ENCODE measurements around the gene PDE4A. TPM values are rescaled to one million over a fixed set of nuclear protein-coding genes. Genes with fewer than 3 reads are reported as not detected.

PDE4A gene
- total and polyA plus RNA-seq, 2 experiments from 2014 or later, result 5.2 to 5.4 TPM

DNA sequence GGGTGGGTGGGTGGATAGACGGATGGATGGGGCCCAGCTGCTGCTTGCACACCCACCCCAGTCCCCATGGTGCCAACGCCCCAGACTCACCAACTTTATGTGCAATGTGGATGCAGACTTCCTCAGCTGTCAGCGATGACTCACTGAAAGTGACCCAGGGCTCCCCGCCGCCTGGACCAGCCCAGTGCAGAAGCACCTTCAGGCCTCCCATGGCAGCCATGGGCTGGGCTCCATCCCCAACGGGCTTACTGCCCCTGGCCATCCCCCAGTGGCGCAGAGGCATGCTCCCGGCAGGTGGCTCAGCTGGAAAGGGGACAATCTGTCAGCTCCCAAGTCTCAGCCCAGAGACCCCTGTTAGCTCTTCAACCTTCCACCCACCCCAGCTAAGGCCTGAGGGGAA lies 42.2 kb upstream of the PDE4A start:
- no peak overlapping the region for H3K27ac ChIP-seq (ENCODE audit: low read depth)
- Mint-ChIP-seq H3K27ac (no peak overlapping the region), H3K4me1 (peaks cover 4% of the 10 kb centered on the region; the same call in 2 of the 3 replicates), H3K27me3 (ENCODE audit: insufficient read depth, low read depth, poor library complexity) (peaks cover 6% of the 10 kb centered on the region), H3K36me3 (ENCODE audit: low read depth) (peaks cover 18% of the 10 kb centered on the region), H3K4me3 (no peak overlapping the region; the same call in 2 of the 3 replicates), H3K9me3 (no peaks in the 10 kb centered on the region)
- H3K4me2 ChIP-seq, result no peak overlapping the region
- ATAC-seq (no peak), DNase-seq (ENCODE audit: low spot score) (no peak)
- no peaks in the 10 kb centered on the region for H3K36me3 ChIP-seq (ENCODE audit: insufficient read depth)
- H3K9me2 ChIP-seq (ENCODE audit: insufficient read depth), result no peaks in the 10 kb centered on the region
- no peak overlapping the region for H3K4me3 ChIP-seq
- H3K27me3 ChIP-seq (ENCODE audit: insufficient read depth), result no peaks in the 10 kb centered on the region
- H4K20me1 ChIP-seq (replicated peaks; ENCODE audit: insufficient read depth), result no peaks in the 10 kb centered on the region; the same call in 1 of the 2 replicates
- 0 out of 2 replicates have a peak, but pooled peaks cover 3% of the 10 kb centered on the region for H3F3A ChIP-seq (replicated peaks; ENCODE audit: low read depth)
- H2AFZ ChIP-seq, result no peak overlapping the region
- peaks cover 7% of the 10 kb centered on the region for H3K4me1 ChIP-seq (ENCODE audit: insufficient read depth)
- TF ChIP-seq, protein P1, sequence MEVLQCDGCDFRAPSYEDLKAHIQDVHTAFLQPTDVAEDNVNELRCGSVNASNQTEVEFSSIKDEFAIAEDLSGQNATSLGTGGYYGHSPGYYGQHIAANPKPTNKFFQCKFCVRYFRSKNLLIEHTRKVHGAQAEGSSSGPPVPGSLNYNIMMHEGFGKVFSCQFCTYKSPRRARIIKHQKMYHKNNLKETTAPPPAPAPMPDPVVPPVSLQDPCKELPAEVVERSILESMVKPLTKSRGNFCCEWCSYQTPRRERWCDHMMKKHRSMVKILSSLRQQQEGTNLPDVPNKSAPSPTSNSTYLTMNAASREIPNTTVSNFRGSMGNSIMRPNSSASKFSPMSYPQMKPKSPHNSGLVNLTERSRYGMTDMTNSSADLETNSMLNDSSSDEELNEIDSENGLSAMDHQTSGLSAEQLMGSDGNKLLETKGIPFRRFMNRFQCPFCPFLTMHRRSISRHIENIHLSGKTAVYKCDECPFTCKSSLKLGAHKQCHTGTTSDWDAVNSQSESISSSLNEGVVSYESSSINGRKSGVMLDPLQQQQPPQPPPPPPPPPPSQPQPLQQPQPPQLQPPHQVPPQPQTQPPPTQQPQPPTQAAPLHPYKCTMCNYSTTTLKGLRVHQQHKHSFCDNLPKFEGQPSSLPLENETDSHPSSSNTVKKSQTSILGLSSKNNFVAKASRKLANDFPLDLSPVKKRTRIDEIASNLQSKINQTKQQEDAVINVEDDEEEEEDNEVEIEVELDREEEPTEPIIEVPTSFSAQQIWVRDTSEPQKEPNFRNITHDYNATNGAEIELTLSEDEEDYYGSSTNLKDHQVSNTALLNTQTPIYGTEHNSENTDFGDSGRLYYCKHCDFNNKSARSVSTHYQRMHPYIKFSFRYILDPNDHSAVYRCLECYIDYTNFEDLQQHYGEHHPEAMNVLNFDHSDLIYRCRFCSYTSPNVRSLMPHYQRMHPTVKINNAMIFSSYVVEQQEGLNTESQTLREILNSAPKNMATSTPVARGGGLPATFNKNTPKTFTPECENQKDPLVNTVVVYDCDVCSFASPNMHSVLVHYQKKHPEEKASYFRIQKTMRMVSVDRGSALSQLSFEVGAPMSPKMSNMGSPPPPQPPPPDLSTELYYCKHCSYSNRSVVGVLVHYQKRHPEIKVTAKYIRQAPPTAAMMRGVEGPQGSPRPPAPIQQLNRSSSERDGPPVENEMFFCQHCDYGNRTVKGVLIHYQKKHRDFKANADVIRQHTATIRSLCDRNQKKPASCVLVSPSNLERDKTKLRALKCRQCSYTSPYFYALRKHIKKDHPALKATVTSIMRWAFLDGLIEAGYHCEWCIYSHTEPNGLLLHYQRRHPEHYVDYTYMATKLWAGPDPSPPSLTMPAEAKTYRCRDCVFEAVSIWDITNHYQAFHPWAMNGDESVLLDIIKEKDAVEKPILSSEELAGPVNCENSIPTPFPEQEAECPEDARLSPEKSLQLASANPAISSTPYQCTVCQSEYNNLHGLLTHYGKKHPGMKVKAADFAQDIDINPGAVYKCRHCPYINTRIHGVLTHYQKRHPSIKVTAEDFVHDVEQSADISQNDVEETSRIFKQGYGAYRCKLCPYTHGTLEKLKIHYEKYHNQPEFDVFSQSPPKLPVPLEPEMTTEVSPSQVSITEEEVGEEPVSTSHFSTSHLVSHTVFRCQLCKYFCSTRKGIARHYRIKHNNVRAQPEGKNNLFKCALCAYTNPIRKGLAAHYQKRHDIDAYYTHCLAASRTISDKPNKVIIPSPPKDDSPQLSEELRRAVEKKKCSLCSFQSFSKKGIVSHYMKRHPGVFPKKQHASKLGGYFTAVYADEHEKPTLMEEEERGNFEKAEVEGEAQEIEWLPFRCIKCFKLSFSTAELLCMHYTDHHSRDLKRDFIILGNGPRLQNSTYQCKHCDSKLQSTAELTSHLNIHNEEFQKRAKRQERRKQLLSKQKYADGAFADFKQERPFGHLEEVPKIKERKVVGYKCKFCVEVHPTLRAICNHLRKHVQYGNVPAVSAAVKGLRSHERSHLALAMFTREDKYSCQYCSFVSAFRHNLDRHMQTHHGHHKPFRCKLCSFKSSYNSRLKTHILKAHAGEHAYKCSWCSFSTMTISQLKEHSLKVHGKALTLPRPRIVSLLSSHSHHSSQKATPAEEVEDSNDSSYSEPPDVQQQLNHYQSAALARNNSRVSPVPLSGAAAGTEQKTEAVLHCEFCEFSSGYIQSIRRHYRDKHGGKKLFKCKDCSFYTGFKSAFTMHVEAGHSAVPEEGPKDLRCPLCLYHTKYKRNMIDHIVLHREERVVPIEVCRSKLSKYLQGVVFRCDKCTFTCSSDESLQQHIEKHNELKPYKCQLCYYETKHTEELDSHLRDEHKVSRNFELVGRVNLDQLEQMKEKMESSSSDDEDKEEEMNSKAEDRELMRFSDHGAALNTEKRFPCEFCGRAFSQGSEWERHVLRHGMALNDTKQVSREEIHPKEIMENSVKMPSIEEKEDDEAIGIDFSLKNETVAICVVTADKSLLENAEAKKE (CRISPR knock-in tag; IDR thresholded peaks at IDR 0.05), result no peak
- TF ChIP-seq EZH2 (IDR thresholded peaks at IDR 0.05; ENCODE audit: low read depth, unreplicated experiment) (no peak), EZH2phosphoT487 (IDR thresholded peaks at IDR 0.05; ENCODE audit: unreplicated experiment) (no peak), ZNF114 (CRISPR knock-in tag; IDR thresholded peaks at IDR 0.05) (no peak), CREB1 (CRISPR knock-in tag; IDR thresholded peaks at IDR 0.05; ENCODE audit: low read depth) (no peak), NANOG (IDR thresholded peaks at IDR 0.05; ENCODE audit: borderline replicate concordance) (no peak), ZNF331 (CRISPR knock-in tag; IDR thresholded peaks at IDR 0.05; ENCODE audit: low read depth) (no peak), JUNB (IDR thresholded peaks at IDR 0.05; ENCODE audit: unreplicated experiment) (no peak), POLR2AphosphoS5 (IDR thresholded peaks at IDR 0.05; ENCODE audit: low read depth) (no peak), STAT1 (IDR thresholded peaks at IDR 0.05; ENCODE audit: unreplicated experiment) (no peak)
- TF ChIP-seq, protein P2, sequence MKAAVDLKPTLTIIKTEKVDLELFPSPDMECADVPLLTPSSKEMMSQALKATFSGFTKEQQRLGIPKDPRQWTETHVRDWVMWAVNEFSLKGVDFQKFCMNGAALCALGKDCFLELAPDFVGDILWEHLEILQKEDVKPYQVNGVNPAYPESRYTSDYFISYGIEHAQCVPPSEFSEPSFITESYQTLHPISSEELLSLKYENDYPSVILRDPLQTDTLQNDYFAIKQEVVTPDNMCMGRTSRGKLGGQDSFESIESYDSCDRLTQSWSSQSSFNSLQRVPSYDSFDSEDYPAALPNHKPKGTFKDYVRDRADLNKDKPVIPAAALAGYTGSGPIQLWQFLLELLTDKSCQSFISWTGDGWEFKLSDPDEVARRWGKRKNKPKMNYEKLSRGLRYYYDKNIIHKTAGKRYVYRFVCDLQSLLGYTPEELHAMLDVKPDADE (IDR thresholded peaks at IDR 0.05), result no peak
- TF ChIP-seq, protein P3, sequence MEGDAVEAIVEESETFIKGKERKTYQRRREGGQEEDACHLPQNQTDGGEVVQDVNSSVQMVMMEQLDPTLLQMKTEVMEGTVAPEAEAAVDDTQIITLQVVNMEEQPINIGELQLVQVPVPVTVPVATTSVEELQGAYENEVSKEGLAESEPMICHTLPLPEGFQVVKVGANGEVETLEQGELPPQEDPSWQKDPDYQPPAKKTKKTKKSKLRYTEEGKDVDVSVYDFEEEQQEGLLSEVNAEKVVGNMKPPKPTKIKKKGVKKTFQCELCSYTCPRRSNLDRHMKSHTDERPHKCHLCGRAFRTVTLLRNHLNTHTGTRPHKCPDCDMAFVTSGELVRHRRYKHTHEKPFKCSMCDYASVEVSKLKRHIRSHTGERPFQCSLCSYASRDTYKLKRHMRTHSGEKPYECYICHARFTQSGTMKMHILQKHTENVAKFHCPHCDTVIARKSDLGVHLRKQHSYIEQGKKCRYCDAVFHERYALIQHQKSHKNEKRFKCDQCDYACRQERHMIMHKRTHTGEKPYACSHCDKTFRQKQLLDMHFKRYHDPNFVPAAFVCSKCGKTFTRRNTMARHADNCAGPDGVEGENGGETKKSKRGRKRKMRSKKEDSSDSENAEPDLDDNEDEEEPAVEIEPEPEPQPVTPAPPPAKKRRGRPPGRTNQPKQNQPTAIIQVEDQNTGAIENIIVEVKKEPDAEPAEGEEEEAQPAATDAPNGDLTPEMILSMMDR (conservative IDR thresholded peaks at IDR 0.05; ENCODE audit: low read depth in 2 of 2), result no peak
- TF ChIP-seq, protein P4, sequence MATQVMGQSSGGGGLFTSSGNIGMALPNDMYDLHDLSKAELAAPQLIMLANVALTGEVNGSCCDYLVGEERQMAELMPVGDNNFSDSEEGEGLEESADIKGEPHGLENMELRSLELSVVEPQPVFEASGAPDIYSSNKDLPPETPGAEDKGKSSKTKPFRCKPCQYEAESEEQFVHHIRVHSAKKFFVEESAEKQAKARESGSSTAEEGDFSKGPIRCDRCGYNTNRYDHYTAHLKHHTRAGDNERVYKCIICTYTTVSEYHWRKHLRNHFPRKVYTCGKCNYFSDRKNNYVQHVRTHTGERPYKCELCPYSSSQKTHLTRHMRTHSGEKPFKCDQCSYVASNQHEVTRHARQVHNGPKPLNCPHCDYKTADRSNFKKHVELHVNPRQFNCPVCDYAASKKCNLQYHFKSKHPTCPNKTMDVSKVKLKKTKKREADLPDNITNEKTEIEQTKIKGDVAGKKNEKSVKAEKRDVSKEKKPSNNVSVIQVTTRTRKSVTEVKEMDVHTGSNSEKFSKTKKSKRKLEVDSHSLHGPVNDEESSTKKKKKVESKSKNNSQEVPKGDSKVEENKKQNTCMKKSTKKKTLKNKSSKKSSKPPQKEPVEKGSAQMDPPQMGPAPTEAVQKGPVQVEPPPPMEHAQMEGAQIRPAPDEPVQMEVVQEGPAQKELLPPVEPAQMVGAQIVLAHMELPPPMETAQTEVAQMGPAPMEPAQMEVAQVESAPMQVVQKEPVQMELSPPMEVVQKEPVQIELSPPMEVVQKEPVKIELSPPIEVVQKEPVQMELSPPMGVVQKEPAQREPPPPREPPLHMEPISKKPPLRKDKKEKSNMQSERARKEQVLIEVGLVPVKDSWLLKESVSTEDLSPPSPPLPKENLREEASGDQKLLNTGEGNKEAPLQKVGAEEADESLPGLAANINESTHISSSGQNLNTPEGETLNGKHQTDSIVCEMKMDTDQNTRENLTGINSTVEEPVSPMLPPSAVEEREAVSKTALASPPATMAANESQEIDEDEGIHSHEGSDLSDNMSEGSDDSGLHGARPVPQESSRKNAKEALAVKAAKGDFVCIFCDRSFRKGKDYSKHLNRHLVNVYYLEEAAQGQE (IDR thresholded peaks at IDR 0.05; ENCODE audit: unreplicated experiment), result no peak
- H3K79me2 ChIP-seq (replicated peaks; ENCODE audit: insufficient read depth), result 0 out of 2 replicates have a peak, but pooled peaks cover 3% of the 10 kb centered on the region

Measured in GM23338 (cell line).